IMR-90 (cell line): ENCODE data around the gene PLD1. TPM values are rescaled to one million over a fixed set of nuclear protein-coding genes. Genes with fewer than 3 reads are reported as not detected.

Experiments used
- ATAC-seq: fragments of 200-7000 bp; cut with Tn5 transposase; 2 replicates; pipeline ENCODE4 v1.9.1; 2020; ENCODE audit warnings: low read depth, mild to moderate bottlenecking, moderate library complexity
- BruUV-seq: library from RNA; stranded (reverse); fragments of 400-500 nt; replicated peaks from 2 replicates; lab custom pipeline; 2021; lab: Mats Ljungman, UMichigan
- CTCF ChIA-PET: fragments of 300-600 bp; formaldehyde crosslinking; extraction: SDS; loops from one replicate; lab custom pipeline; 2021; ENCODE audit warnings: antibody characterized with exemption; lab: Yijun Ruan, JAX
- POLR2A ChIA-PET: fragments of 300-600 bp; sonication (Branson Sonifier 250); formaldehyde crosslinking; loops from one replicate; lab custom pipeline; 2022; ENCODE audit warnings: antibody characterized with exemption; ENCODE audit not compliant: unreplicated experiment; lab: Charles Lee
- DNase-seq: peaks from one replicate; pipeline ENCODE4 v3.0.0; 2013
- H2AFZ ChIP-seq: replicated peaks from 2 replicates; pipeline ENCODE3; 2013; ENCODE audit warnings: low read length, mild to moderate bottlenecking; ENCODE audit not compliant: poor library complexity
- H2AK5ac ChIP-seq: 2 replicates; pipeline ENCODE4 v1.6.1; 2013; ENCODE audit warnings: low read depth, low read length, inconsistent platforms
- H2AK9ac ChIP-seq: replicated peaks from 2 replicates; pipeline ENCODE3; 2013; ENCODE audit warnings: mild to moderate bottlenecking, low read depth, low read length, moderate library complexity; ENCODE audit not compliant: poor library complexity
- H2BK120ac ChIP-seq: 2 replicates; pipeline ENCODE4 v1.6.1; 2013; ENCODE audit warnings: low read depth, low read length, inconsistent platforms
- H2BK15ac ChIP-seq: 3 replicates; pipeline ENCODE4 v1.6.1; 2013; ENCODE audit warnings: low read depth, low read length, inconsistent platforms
- H2BK20ac ChIP-seq: 2 replicates; pipeline ENCODE4 v1.6.1; 2013; ENCODE audit warnings: low read depth, mild to moderate bottlenecking, inconsistent platforms, low read length, moderate library complexity
- H2BK5ac ChIP-seq: 2 replicates; pipeline ENCODE4 v1.6.1; 2013; ENCODE audit warnings: mild to moderate bottlenecking, low read depth, low read length, inconsistent platforms; ENCODE audit not compliant: poor library complexity, severe bottlenecking
- H3K14ac ChIP-seq: replicated peaks from 2 replicates; pipeline ENCODE4 v1.6.1; 2013; ENCODE audit warnings: low read depth, low read length, inconsistent platforms
- H3K18ac ChIP-seq: 2 replicates; pipeline ENCODE4 v1.6.1; 2013; ENCODE audit warnings: low read depth, low read length, control low read depth
- H3K23ac ChIP-seq: 2 replicates; pipeline ENCODE4 v1.6.1; 2013; ENCODE audit warnings: low read depth, low read length, inconsistent platforms
- H3K27ac ChIP-seq: 2 replicates; pipeline ENCODE4 v1.5.1; 2013; ENCODE audit warnings: mild to moderate bottlenecking, control low read depth, low read length; ENCODE audit not compliant: insufficient read depth
- H3K27me3 ChIP-seq: 2 replicates; pipeline ENCODE4 v1.6.1; 2013; ENCODE audit warnings: low read length; ENCODE audit not compliant: control insufficient read depth, insufficient read depth
- H3K36me3 ChIP-seq: 2 replicates; pipeline ENCODE4 v1.6.1; 2013; ENCODE audit warnings: low read length, mixed read lengths; ENCODE audit not compliant: control insufficient read depth, insufficient read depth
- H3K4ac ChIP-seq: 2 replicates; pipeline ENCODE4 v1.6.1; 2013; ENCODE audit warnings: low read depth, low read length, inconsistent platforms
- H3K4me1 ChIP-seq: 2 replicates; pipeline ENCODE4 v1.6.1; 2013; ENCODE audit warnings: low read length, mixed read lengths; ENCODE audit not compliant: control insufficient read depth, insufficient read depth
- H3K4me2 ChIP-seq: 2 replicates; pipeline ENCODE4 v1.6.1; 2013; ENCODE audit warnings: low read depth, mild to moderate bottlenecking, control low read depth, low read length, moderate library complexity
- H3K4me3 ChIP-seq: 2 replicates; pipeline ENCODE4 v1.5.1; 2013; ENCODE audit warnings: low read depth, mild to moderate bottlenecking, control low read depth, low read length, moderate library complexity; ENCODE audit not compliant: insufficient read depth
- H3K56ac ChIP-seq: 2 replicates; pipeline ENCODE4 v1.6.1; 2013; ENCODE audit warnings: low read length, inconsistent platforms; ENCODE audit not compliant: insufficient read depth; ENCODE audit errors: extremely low read depth
- H3K79me1 ChIP-seq, 2 experiments: 2 replicates each; pipeline ENCODE4 v1.6.1; 2013; ENCODE audit warnings: low read length in 2 of 2, inconsistent platforms in 1 of 2, low read depth in 1 of 2
- H3K9ac ChIP-seq: 2 replicates; pipeline ENCODE4 v1.6.1; 2013; ENCODE audit warnings: low read depth, low read length, control low read depth
- H3K9me1 ChIP-seq: 2 replicates; pipeline ENCODE4 v1.6.1; 2013; ENCODE audit warnings: low read length, inconsistent platforms; ENCODE audit not compliant: insufficient read depth
- H3K9me3 ChIP-seq: 2 replicates; pipeline ENCODE4 v1.6.1; 2013; ENCODE audit warnings: low read length; ENCODE audit not compliant: control insufficient read depth, insufficient read depth
- H4K20me1 ChIP-seq: 2 replicates; pipeline ENCODE4 v1.6.1; 2013; ENCODE audit warnings: low read length, inconsistent platforms; ENCODE audit not compliant: insufficient read depth
- H4K5ac ChIP-seq: 2 replicates; pipeline ENCODE4 v1.6.1; 2013; ENCODE audit warnings: mild to moderate bottlenecking, low read depth, low read length, control low read depth
- H4K8ac ChIP-seq, 2 experiments: 2 replicates each; pipeline ENCODE4 v1.6.1; 2013; ENCODE audit warnings: low read depth in 2 of 2, low read length in 2 of 2, control low read depth in 1 of 2, inconsistent platforms in 1 of 2
- H4K91ac ChIP-seq: 2 replicates; pipeline ENCODE4 v1.6.1; 2013; ENCODE audit warnings: low read depth, low read length, inconsistent platforms; ENCODE audit not compliant: insufficient read depth
- BHLHE40 ChIP-seq: fragments of 150-350 bp; IDR thresholded peaks from 2 replicates; pipeline ENCODE4 v1.6.1; 2016; ENCODE audit warnings: mild to moderate bottlenecking, low read depth, low read length
- CHD1 ChIP-seq: IDR thresholded peaks from 2 replicates; pipeline ENCODE4 v1.6.1; 2012; ENCODE audit warnings: low read depth, low read length, improper control_type of control experiment
- ELK1 ChIP-seq: fragments of 150-350 bp; IDR thresholded peaks from 2 replicates; pipeline ENCODE4 v1.6.1; 2016; ENCODE audit warnings: low read depth, mild to moderate bottlenecking, low read length, moderate library complexity, borderline replicate concordance
- FOS ChIP-seq: fragments of 150-350 bp; IDR thresholded peaks from 2 replicates; pipeline ENCODE4 v1.6.1; 2016; ENCODE audit warnings: low read depth, low read length
- MAFK ChIP-seq: IDR thresholded peaks from 2 replicates; pipeline ENCODE4 v1.6.1; 2012; ENCODE audit warnings: low read depth, low read length, improper control_type of control experiment
- MXI1 ChIP-seq: IDR thresholded peaks from 2 replicates; pipeline ENCODE4 v1.6.1; 2012; ENCODE audit warnings: low read depth, mild to moderate bottlenecking, low read length, moderate library complexity, borderline replicate concordance
- NFE2L2 ChIP-seq: fragments of 150-350 bp; IDR thresholded peaks from 2 replicates; pipeline ENCODE4 v1.6.1; 2016; ENCODE audit warnings: low read depth, mild to moderate bottlenecking, low read length
- POLR2A ChIP-seq: IDR thresholded peaks from 2 replicates; pipeline ENCODE4 v1.6.1; 2012; ENCODE audit warnings: mild to moderate bottlenecking, low read depth, low read length
- SMC3 ChIP-seq: fragments of 150-350 bp; IDR thresholded peaks from 2 replicates; pipeline ENCODE4 v1.6.1; 2016; ENCODE audit warnings: low read depth, mild to moderate bottlenecking, antibody characterized with exemption, low read length, moderate library complexity
- WGBS, 2 experiments: methylation state at CpG; one replicate each; pipeline versions ENCODE4 v1.1.5 to v1.1.7; 2013; ENCODE audit warnings: missing lambda C conversion rate in 2 of 2; ENCODE audit not compliant: insufficient read length in 1 of 2; ENCODE audit errors: extremely low coverage in 2 of 2; 5-methylcytosine and 5-hydroxymethylcytosine counted together
- dilution Hi-C: fragments of 300-500 bp; cut with HindIII; formaldehyde crosslinking; loops from one replicate; pipeline ENCODE4 v1.14.3; 2018; ENCODE audit warnings: low sequenced_read_pairs; ENCODE audit not compliant: unreplicated experiment
- in situ Hi-C: fragments of 300-500 bp; cut with MboI; formaldehyde crosslinking; loops from 3 replicates; pipeline ENCODE4 v1.14.3; 2019; ENCODE audit warnings: low sequenced_read_pairs, inconsistent platforms, mixed read lengths
- intact Hi-C: fragments of 100-400 bp; cut with micrococcal nuclease; formaldehyde crosslinking; loops from 2 replicates; pipeline ENCODE4 v1.10.0; 2022
- polyA plus RNA-seq, 3 experiments: library from polyadenylated mRNA; depleted of rRNA; stranded (reverse); fragments of >200 nt; gene quantifications; 2 replicates each; pipeline ENCODE4 v1.2.3, GENCODE V29; 2012; ENCODE audit warnings: low replicate concordance in 1 of 3
- total RNA-seq: library from RNA; depleted of rRNA; stranded (reverse); fragments of >200 nt; gene quantifications from 2 replicates; pipeline ENCODE4 v1.2.3, GENCODE V29; 2012
- TF ChIP-seq, protein P1 (sequence below): conservative IDR thresholded peaks from 2 replicates; pipeline ENCODE4 v1.5.1; 2012; ENCODE audit warnings: mild to moderate bottlenecking, low read depth, low read length, improper control_type of control experiment

PLD1 gene
- total and polyA plus RNA-seq, 2 of the 4 experiments (the other 2 are of a cell fraction): 3.3 to 9.7 TPM

- H2AK5ac ChIP-seq: no peak overlapping the region
- no peaks in the 10 kb centered on the region for H3K36me3 ChIP-seq
- peaks cover 4% of the 10 kb centered on the region for H3K4me1 ChIP-seq
- no peaks in the 10 kb centered on the region for H3K27me3 ChIP-seq
- no peak overlapping the region for H2AK9ac ChIP-seq
- in situ Hi-C loops: no loop called here
- H3K9ac ChIP-seq: no peak overlapping the region
- no peak overlapping the region for H4K5ac ChIP-seq
- H3K56ac ChIP-seq: no peak overlapping the region
- H4K20me1 ChIP-seq: peaks cover 3% of the 10 kb centered on the region; the same call in 1 of the 2 replicates
- H3K27ac ChIP-seq: no peak overlapping the region
- ChIA-PET POLR2A (no interaction called here), CTCF (no interaction called here)
- DNase-seq (no peak), ATAC-seq (no peak)
- no peak overlapping the region for H2BK5ac ChIP-seq
- intact Hi-C loops: loop anchor here (10.0 kb wide), 1 partner anchor 1023 kb away; no protein-coding TSS in a partner anchor
- 0 out of 4 replicates have a peak overlapping the region, but pooled peaks of 1 of the 2 experiments have one; percentile 38 for H4K8ac ChIP-seq
- H3K4me2 ChIP-seq: no peak overlapping the region
- no peak overlapping the region for H3K4me3 ChIP-seq
- H3K18ac ChIP-seq: no peak overlapping the region
- H3K23ac ChIP-seq: no peak overlapping the region
- peaks cover 3% of the 10 kb centered on the region; the same call in 1 of the 2 replicates for H3K9me3 ChIP-seq
- H2BK15ac ChIP-seq: no peak overlapping the region
- no peak overlapping the region for H2AFZ ChIP-seq
- peaks cover 9 to 11% of the 10 kb centered on the region in 2 experiments; a peak in 3 of 4 replicates for H3K79me1 ChIP-seq
- WGBS, 2 experiments: 100% methylated on average over 1 of the region's 4 CpGs; no CpG with 5 or more reads in 1 of the 2 experiments
- no peak overlapping the region for H3K4ac ChIP-seq
- TF ChIP-seq SMC3: no peak
- TF ChIP-seq FOS: no peak
- TF ChIP-seq POLR2A: no peak
- TF ChIP-seq, protein P1, sequence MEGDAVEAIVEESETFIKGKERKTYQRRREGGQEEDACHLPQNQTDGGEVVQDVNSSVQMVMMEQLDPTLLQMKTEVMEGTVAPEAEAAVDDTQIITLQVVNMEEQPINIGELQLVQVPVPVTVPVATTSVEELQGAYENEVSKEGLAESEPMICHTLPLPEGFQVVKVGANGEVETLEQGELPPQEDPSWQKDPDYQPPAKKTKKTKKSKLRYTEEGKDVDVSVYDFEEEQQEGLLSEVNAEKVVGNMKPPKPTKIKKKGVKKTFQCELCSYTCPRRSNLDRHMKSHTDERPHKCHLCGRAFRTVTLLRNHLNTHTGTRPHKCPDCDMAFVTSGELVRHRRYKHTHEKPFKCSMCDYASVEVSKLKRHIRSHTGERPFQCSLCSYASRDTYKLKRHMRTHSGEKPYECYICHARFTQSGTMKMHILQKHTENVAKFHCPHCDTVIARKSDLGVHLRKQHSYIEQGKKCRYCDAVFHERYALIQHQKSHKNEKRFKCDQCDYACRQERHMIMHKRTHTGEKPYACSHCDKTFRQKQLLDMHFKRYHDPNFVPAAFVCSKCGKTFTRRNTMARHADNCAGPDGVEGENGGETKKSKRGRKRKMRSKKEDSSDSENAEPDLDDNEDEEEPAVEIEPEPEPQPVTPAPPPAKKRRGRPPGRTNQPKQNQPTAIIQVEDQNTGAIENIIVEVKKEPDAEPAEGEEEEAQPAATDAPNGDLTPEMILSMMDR: no peak
- no peak for TF ChIP-seq NFE2L2
- TF ChIP-seq ELK1: no peak
- TF ChIP-seq CHD1: no peak
- no peak for TF ChIP-seq MAFK
- no peak for TF ChIP-seq MXI1
- no peak for TF ChIP-seq BHLHE40
- no TSS peak for BruUV-seq
- dilution Hi-C loops: no loop called here
- H3K14ac ChIP-seq: no peak overlapping the region
- no peak overlapping the region for H4K91ac ChIP-seq
- no peak overlapping the region for H2BK20ac ChIP-seq
- no peaks in the 10 kb centered on the region for H3K9me1 ChIP-seq
- H2BK120ac ChIP-seq: no peak overlapping the region
Measured at GRCh38 chr3:171777596-171777995, 32.7 kb downstream of the PLD1 start.
